GM19193 (cell line): ENCODE measurements around the gene GRM7.

ENCODE experiments used
- POLR2A ChIP-seq: IDR thresholded peaks from 4 replicates; pipeline ENCODE4 v1.6.1; 2011; ENCODE audit not compliant: insufficient read depth, insufficient read length; ENCODE audit errors: extremely low read depth

Gene GRM7

DNA sequence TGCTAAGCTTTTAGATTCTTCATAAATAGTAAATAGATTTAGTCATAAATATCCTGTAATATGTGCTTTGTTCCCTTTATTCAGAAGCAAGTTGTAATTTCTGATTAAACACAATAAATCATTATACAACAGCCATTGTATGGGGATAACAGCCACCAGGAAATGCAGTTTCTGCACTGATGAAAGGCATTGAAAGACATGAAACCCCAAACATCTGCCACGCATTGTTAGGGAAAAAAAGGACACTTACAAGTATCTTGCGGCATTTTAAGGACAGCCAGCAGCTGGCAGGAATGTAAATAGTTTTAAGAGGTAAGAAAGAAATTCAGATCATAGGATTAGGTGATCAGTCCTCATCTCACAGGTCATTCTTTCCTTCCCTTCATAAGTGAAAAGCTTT is 839.6 kb downstream of the GRM7 start:
- TF ChIP-seq POLR2A, result no peak

DNA sequence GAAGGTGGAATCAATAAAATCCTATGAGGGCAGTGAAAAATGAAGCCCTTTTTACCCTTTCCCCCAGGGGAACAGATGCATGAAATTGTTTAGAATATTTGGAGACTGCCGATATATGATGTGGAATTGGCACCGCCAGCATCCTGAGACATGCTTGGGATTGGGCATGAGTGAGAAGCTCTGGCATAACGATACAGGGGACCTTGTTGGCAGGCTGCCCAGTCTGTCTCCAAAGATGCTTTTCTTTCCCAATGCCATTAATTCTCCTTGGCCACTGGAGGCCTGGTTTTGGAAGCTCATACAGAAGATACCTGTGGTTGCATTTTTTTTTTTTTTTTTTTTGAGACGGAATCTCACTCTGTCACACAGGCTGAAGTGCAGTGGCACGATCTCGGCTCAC is 840.1 kb downstream of the GRM7 start:
- no peak for TF ChIP-seq POLR2A

DNA sequence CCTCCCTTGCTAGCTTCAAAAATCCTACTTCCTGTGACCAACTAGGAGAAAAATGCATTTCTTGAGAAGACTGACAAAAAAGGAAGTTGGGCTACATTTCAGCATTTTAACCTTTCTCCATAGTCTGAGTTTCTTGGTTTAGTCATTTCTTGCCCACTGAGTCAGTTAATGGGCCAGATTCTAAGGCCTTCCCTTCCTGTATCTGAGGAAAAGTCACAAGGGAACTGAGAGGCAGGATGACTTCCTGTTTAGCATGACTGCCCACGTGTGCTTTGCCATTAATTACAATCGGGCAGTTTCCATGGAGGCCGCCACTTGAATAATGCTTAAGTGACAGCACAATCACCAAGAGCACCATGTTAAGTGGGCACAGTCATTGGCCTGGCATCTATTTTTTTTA is 846.3 kb downstream of the GRM7 start:
- TF ChIP-seq POLR2A, result no peak

DNA sequence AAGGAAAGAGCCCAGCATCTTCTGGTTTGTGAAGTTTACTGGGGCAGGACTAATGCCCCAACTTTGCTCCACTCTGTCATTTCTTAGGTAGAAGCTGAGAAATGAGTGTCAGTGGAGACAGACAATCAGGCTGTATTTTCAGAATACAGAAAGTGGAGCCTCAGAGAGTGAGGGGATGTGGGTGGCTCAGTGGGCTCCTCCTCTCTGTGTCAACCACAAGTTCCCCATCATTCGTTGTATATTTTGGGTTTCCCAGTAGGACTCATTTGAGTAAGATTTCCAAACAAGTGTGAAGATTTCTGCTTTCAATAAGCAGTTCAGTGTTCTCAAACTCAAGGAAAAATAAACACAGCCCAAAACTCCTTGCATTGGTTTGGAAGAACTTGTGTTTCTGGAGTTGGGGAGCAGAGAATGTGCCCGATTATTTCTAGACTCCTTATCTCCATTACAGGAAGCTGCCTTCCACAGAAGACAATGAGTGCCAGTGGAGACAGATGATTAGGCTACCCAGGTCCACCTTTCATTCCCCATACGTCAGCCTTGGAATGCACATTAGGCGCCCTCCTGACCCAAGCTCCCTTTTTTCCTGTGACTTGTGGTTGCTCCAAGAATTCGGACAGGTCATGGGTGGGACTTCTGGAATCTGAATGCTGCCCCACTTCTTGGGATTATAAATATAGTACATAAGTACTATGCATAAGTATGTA is 848.6 kb downstream of the GRM7 start:
- no peak for TF ChIP-seq POLR2A

DNA sequence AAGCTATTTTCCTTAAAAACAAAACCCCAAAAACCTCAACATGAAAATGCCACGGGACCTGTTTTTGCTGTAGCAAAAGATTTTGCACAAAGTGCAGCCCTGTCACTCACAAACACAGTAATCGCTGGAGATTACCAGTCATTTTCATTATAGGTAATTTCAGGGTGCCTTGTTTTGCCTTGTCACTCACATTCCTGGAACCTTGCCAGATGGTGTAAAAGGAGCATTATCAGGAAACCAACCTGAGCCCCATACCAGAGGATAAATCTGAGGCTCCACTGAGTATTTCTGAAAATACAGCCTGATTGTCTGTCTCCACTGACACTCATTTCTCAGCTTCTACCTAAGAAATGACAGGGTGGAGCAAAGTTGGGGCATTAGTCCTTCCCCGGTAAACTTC is 849.4 kb downstream of the GRM7 start:
- no peak for TF ChIP-seq POLR2A

DNA sequence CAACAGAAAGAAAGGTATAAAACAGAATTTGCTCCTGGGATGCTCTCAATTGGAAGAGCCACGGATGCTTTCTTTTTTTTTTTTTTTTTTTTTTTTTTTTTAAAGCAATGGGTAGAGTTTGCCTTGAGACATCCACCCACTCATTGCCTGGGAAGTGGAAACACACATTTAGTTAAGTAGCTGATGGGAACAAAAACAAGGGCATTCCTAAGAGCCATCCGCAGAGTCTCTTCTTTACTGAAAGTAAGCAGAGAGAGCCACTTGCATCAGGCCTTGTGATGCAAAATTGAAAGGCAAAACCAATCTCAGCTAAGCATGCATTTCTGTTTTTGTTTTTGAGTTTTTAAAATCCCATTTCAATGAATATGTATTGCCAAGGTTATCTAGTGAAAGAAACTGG is 852.8 kb downstream of the GRM7 start:
- TF ChIP-seq POLR2A, result no peak

DNA sequence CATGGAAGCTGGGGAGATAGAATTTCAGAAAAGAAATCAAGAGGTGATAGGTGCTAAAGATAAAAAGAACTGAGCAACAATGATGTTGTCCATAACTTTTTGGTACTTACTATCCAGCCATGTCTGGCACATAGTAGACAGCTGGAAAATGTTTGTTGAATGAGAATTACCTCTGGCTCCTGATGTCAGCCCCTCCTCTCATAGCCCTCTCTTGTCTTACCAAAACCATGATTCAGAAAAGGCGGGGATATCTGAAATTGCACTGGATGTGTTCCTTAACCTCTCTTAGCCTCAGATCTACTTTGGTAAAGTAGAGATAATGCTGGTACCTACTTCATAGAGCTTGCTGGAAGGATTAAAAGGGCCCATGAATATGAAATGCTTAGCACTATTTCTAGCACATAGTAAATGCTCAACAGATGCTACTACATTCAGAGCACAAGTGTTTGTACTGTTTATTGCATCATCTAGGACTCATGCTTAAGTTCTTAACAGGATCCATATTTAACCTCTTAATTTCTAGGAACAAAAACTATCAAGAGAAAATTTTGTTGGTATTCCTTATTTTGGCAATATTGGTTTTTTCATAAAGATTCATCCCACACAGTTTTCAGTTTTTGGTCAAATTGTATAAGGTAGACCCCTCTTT is 859.9 kb downstream of the GRM7 start:
- no peak for TF ChIP-seq POLR2A

GRCh38 chr3:7721869-7722268 is 861.0 kb downstream of the GRM7 start:
- TF ChIP-seq POLR2A, result no peak

GRCh38 chr3:7728566-7729519 is 867.9 kb downstream of the GRM7 start:
- TF ChIP-seq POLR2A, result no peak

DNA sequence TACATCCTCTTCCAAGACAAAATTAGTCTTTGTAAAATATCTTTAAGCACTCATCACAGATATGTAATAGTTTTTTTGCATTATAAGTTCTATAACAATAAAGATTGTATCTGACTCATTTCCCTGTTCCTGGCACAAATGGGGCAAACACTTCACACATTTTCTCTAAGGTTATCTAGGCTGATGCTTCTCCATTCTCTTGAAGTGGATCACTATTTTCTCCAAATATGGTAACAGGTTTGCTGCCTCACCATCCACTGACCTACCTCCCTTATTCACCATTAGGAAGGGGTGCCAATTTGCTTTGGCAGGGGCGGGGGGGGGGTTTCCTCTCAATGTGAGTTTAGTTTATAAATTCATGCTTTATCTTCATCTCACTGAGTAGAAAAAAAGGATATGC is 873.0 kb downstream of the GRM7 start:
- no peak for TF ChIP-seq POLR2A

- no peak for TF ChIP-seq POLR2A
Measured at GRCh38 chr3:7734456-7734855, 873.5 kb downstream of the GRM7 start.

GRCh38 chr3:7737263-7737662 is 876.3 kb downstream of the GRM7 start:
- TF ChIP-seq POLR2A, result no peak

DNA sequence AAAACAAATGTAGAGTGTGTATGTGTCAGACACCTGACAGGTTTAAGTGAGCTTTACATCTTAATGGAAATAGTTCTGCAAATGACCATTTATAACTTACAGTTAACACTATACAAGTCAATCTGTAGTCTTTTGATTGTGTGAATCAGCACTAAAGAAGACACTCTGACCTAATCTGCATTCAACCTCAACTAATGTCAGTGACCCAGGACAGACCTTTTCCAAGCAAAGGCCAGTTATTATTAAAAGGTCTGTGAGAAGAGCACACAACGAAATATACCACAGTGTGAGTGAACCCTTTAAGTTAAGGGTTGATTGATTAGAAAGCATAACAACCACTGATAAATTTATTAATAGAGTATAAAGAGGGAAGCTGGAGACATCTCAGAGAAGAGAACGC is 878.8 kb downstream of the GRM7 start:
- no peak for TF ChIP-seq POLR2A

GRCh38 chr3:7740458-7740857 is 879.5 kb downstream of the GRM7 start:
- no peak for TF ChIP-seq POLR2A

- no peak for TF ChIP-seq POLR2A
Measured at GRCh38 chr3:7744850-7745249, 883.9 kb downstream of the GRM7 start.
